CD4-positive, alpha-beta T cell treated with Interleukin-15 for 1 hour (primary cell): ENCODE data around the gene STARD3NL.
"Not testable (repeated sequence)": the region's sequence is repeated elsewhere in the genome, so short reads cannot be mapped to it uniquely, and the experiment has no call there.

Experiments
- DNase-seq: peaks from one replicate; pipeline ENCODE4 v3.0.0-alpha.2; 2020

STARD3NL gene

DNA sequence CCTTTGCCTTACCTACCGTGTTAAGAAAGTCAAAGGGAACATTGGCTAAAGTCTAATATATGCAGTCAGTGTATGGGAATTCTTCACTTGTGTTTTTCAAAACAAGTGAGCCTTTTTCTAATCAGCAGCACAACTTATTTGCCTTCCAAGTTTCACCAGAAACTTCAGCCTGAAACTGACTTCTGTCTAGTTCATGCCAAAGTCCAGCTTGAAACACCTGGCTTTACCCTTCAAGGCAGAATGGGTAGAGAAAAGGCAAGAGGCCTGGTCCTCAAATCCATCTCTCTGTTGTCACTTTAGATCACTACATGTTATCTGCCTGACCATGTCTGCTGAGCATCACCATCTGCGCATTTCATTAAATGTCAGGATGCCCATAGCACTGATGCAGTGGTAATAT, 92.4 kb downstream of the STARD3NL start:
- DNase-seq, result not testable (repeated sequence)

DNA sequence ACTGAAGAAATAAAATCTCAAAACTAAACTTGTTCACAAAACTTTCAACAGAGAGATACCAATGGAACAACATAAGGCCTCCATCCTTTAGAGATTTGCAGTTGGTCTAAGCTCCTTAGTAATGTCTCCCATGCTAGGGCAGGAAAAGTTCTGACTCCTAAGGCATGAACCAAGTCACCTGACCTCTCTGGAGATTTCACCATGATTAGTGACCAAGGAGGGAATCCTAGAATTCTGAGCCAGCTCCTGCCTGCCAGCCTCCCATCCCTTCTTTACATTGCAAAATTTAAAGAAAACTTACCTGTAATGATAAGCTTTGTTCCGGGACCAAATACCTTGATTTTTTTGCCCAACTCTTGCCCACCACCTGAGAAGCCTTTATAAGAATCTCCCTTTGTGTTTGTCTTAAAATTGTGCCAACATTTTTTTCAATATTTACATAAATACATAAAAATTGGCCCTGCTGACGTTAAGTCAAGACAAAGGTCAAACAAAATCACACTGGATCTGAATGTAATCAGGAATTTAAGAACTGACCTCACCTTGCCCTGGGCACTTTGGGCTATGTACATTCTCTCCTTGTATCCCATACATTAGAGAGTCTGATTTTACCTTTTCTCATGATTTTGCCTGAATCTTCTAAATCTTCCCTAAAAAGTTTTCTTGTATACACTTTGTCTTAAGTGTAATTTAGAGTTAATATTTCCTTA, 95.4 kb downstream of the STARD3NL start, which contains the start of gene TARP:
TARP (minus strand) TSS at position 351 of the 710 bp plus-strand sequence.
- DNase-seq, result no peak

DNA sequence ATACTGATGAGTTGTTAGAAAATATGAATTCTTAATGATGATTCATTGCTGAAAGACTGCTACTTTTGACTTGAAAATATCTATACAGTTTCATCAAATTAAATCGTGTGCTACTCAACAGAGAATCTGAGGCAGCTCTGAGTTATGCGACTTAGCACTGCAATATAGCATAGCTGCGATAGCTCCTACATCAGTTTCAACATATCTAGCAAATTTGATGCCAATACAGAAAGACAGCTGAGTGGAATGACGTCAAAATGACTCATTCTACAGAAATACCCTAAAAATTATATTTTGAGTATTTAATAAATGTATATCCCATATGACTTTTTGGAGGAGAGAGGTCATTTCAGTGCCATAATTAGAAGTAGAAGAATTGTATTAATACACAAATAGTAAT, 96.4 kb downstream of the STARD3NL start:
- DNase-seq, result no peak

DNA sequence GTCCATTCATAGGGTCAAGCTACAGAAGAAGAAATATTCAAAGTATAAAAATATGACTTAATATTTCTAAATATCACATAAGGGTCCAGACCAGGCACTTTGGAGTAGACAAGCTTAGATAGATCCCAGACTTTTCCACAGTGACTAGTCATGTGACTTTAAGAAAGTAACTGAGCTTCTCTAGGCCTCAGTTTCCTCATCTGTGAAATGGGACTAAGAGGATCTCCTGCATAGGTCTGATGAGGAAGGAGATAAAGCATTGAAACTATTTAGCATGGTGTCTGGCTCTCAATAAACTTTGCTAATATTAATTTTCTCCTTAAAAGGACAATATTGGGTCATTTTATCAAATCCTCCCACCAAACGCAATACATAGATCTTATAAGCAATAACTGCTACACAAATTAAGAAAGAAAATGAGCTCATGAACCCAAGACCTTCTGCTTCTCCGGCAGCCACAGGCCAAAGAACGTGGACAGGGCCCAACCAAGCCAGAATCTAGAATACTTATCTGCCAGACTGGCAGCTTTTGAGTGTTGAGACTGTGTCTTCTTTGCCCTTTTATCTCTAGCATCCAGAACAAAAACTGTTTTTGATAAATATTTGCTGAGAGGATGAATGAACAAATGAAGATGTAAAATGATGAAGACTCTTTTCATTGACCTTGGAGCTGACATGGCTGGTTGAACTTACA, 97.0 kb downstream of the STARD3NL start:
- no peak for DNase-seq

DNA sequence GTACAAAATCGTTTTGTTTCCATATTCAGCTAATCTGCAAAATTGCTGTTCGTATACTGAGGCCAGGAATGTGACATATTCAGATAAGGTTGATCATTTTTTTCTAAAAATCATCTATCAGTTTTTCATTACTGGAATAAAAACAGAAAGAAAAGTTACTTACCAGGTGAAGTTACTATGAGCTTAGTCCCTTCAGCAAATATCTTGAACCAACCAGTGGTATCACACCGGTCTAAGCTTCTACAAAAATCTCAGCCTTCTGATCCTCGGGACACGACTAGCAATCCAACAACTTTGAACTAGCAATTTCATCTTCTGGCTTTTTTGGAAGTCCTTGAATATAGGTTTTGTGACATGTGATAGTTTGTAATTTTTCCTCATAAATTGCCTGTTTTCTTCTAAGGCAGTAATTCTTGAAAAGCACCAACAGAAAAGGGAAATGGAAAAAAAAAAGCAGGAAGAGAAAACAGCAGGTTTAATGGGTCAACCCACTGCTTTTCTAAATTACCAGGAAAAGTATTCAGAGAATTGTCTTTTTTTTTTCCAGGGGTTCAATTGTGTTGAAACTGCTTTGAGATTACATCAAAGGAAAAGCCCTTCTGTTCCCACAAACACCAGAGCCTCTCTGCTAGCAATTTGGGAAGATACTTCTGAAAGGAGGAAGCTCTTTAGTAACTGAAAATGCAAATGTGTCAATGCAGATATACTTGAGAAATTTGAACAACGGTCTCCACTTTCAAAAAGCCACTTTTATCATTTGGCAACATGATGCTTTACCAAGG, 98.2 kb downstream of the STARD3NL start:
- no peak for DNase-seq

DNA sequence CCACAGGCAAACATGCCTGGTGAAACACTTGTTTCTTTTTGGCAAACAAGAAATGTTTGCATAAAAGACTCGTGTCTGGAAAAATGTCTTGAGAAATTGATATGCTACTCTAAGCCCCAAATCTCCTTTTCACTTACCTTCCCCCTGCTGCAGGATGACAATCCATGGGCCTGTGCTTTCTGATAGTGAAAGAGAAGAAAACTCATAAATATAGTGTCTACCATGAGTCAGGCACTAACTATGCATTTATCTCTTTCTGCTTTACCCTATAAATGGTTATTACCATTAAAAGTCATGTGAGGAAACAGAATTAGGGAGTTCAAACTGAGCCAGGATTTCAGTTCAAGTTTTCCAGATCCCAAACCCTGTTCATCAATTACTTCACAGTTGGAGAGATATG, 102.0 kb downstream of the STARD3NL start:
- DNase-seq, result no peak
